ENCODE data around the gene CCDC191.

CCDC191 gene

GRCh38 chr3:114020907-114021306, 35.4 kb downstream of the CCDC191 start:
- H3K79me2 ChIP-seq (ENCODE audit: insufficient read depth, low read depth), result no peaks in the 10 kb centered on the region
- no peaks in the 10 kb centered on the region for H3K36me3 ChIP-seq (ENCODE audit: insufficient read depth)
- no peaks in the 10 kb centered on the region for H3K27me3 ChIP-seq (ENCODE audit: insufficient read depth, low read depth)
- H4K20me1 ChIP-seq (ENCODE audit: insufficient read depth), result no peaks in the 10 kb centered on the region
- peaks cover 7% of the 10 kb centered on the region for H3K4me1 ChIP-seq (ENCODE audit: low read depth, poor library complexity, severe bottlenecking)
- TF ChIP-seq CTCF (conservative IDR thresholded peaks at IDR 0.05; ENCODE audit: low read depth, low read length), result no peak
- no peak overlapping the region for H3K9ac ChIP-seq
- H3K27ac ChIP-seq, result no peak overlapping the region
- no peak overlapping the region for H3K4me2 ChIP-seq
- H2AFZ ChIP-seq (ENCODE audit: low read depth), result no peak overlapping the region
- no peak overlapping the region for H3K4me3 ChIP-seq (IDR thresholded peaks at IDR 0.05; ENCODE audit: insufficient read depth, low read depth, low read length)

- Histone ChIP-seq H3K36me3 (ENCODE audit: insufficient read depth) (no peaks in the 10 kb centered on the region), H4K20me1 (ENCODE audit: insufficient read depth) (no peaks in the 10 kb centered on the region), H3K4me2 (no peak overlapping the region), H3K9ac (no peak overlapping the region), H2AFZ (ENCODE audit: low read depth) (no peak overlapping the region), H3K27me3 (ENCODE audit: insufficient read depth, low read depth) (no peaks in the 10 kb centered on the region), H3K4me3 (IDR thresholded peaks at IDR 0.05; ENCODE audit: insufficient read depth, low read depth, low read length) (no peak overlapping the region), H3K4me1 (ENCODE audit: low read depth, poor library complexity, severe bottlenecking) (peaks cover 7% of the 10 kb centered on the region), H3K79me2 (ENCODE audit: insufficient read depth, low read depth) (no peaks in the 10 kb centered on the region), H3K27ac (no peak overlapping the region)
- TF ChIP-seq CTCF (conservative IDR thresholded peaks at IDR 0.05; ENCODE audit: low read depth, low read length), result no peak
Measured at GRCh38 chr3:114019486-114019885, 36.8 kb downstream of the CCDC191 start.

- H3K4me3 ChIP-seq (IDR thresholded peaks at IDR 0.05; ENCODE audit: insufficient read depth, low read depth, low read length), result no peak overlapping the region
- H4K20me1 ChIP-seq (ENCODE audit: insufficient read depth), result no peaks in the 10 kb centered on the region
- H3K79me2 ChIP-seq (ENCODE audit: insufficient read depth, low read depth), result no peaks in the 10 kb centered on the region
- H3K27me3 ChIP-seq (ENCODE audit: insufficient read depth, low read depth), result no peaks in the 10 kb centered on the region
- no peaks in the 10 kb centered on the region for H3K4me1 ChIP-seq (ENCODE audit: low read depth, poor library complexity, severe bottlenecking)
- TF ChIP-seq CTCF (conservative IDR thresholded peaks at IDR 0.05; ENCODE audit: low read depth, low read length), result no peak
- H3K9ac ChIP-seq, result no peak overlapping the region
- no peak overlapping the region for H3K4me2 ChIP-seq
- H3K36me3 ChIP-seq (ENCODE audit: insufficient read depth), result no peaks in the 10 kb centered on the region
- no peak overlapping the region for H3K27ac ChIP-seq
- no peak overlapping the region for H2AFZ ChIP-seq (ENCODE audit: low read depth)
Measured at GRCh38 chr3:114014211-114014610, 42.1 kb downstream of the CCDC191 start.

GRCh38 chr3:114011059-114011797, 45.1 kb downstream of the CCDC191 start:
- no peaks in the 10 kb centered on the region for H3K4me1 ChIP-seq (ENCODE audit: low read depth, poor library complexity, severe bottlenecking)
- H3K27ac ChIP-seq, result no peak overlapping the region
- H3K36me3 ChIP-seq (ENCODE audit: insufficient read depth), result no peaks in the 10 kb centered on the region; the same call in 1 of the 2 replicates
- H4K20me1 ChIP-seq (ENCODE audit: insufficient read depth), result no peaks in the 10 kb centered on the region
- H3K79me2 ChIP-seq (ENCODE audit: insufficient read depth, low read depth), result no peaks in the 10 kb centered on the region
- no peak overlapping the region for H3K4me2 ChIP-seq
- H3K4me3 ChIP-seq (IDR thresholded peaks at IDR 0.05; ENCODE audit: insufficient read depth, low read depth, low read length), result no peak overlapping the region
- H3K27me3 ChIP-seq (ENCODE audit: insufficient read depth, low read depth), result no peaks in the 10 kb centered on the region
- H2AFZ ChIP-seq (ENCODE audit: low read depth), result no peak overlapping the region
- H3K9ac ChIP-seq, result no peak overlapping the region
- TF ChIP-seq CTCF (conservative IDR thresholded peaks at IDR 0.05; ENCODE audit: low read depth, low read length), result no peak

Data from KMS-11 (cell line).